Coronary artery (tissue), 2 donors: ENCODE data around the gene PRKCE.
A peak's percentile ranks its signal among the peaks of the same experiment; 100 is the strongest.

Experiments
- DNase-seq: peaks from one replicate; pipeline ENCODE4 v3.0.0-alpha.2; 2017; ENCODE audit warnings: low spot score
- H3K27ac ChIP-seq, 2 donors: fragments of 200-600 bp; sonication (generic); one replicate each; pipeline ENCODE4 v1.5.1; 2016 to 2019
- H3K4me3 ChIP-seq: fragments of 200-600 bp; sonication (generic); 2 replicates; pipeline ENCODE4 v1.5.1; 2016; ENCODE audit warnings: mild to moderate bottlenecking, moderate library complexity
- CTCF ChIP-seq: fragments of 200-600 bp; sonication (generic); IDR thresholded peaks from one replicate; pipeline ENCODE4 v1.5.1; 2019; ENCODE audit warnings: antibody characterized with exemption

PRKCE gene

GRCh38 chr2:45932278-45932975, 281.0 kb downstream of the PRKCE start:
- DNase-seq, result no peak
- TF ChIP-seq CTCF, result no peak
- no peak overlapping the region for H3K27ac ChIP-seq
- no peak overlapping the region for H3K4me3 ChIP-seq

- Histone ChIP-seq H3K27ac (peak overlapping the region; percentile 10 to 71), H3K4me3 (no peak overlapping the region)
- peak; percentile 57 for TF ChIP-seq CTCF
Observed at GRCh38 chr2:45935791-45936622, 284.5 kb downstream of the PRKCE start.

GRCh38 chr2:45936623-45936979, 285.1 kb downstream of the PRKCE start:
- no peak for TF ChIP-seq CTCF
- Histone ChIP-seq H3K4me3 (no peak overlapping the region), H3K27ac (peak overlapping the region in 1 of 2 donors; percentile 10)
- DNase-seq, result peak; percentile 24

More at GRCh38 chr2:45935791-45936622, 284.5 kb downstream of the PRKCE start:
- peak; percentile 98 for DNase-seq

- DNase-seq, result peak; percentile 49
- TF ChIP-seq CTCF, result no peak
- peak overlapping the region in 1 of 2 donors; percentile 68 for H3K27ac ChIP-seq
- no peak overlapping the region for H3K4me3 ChIP-seq
Observed at GRCh38 chr2:45937990-45938389, 286.5 kb downstream of the PRKCE start.

GRCh38 chr2:45938649-45939511, 287.4 kb downstream of the PRKCE start:
- TF ChIP-seq CTCF, result no peak
- H3K4me3 ChIP-seq, result peak overlapping the region; percentile 20
- peak overlapping the region; percentile 56 to 68 for H3K27ac ChIP-seq
- DNase-seq, result peak; percentile 87

- no peak for TF ChIP-seq CTCF
- Histone ChIP-seq H3K4me3 (no peak overlapping the region), H3K27ac (no peak overlapping the region)
- DNase-seq, result peak; percentile 5
Observed at GRCh38 chr2:45941531-45942236, 290.2 kb downstream of the PRKCE start.
